ENCODE measurements around the gene FARS2. TPM values are rescaled to one million over a fixed set of nuclear protein-coding genes. Genes with fewer than 3 reads are reported as not detected.

Gene FARS2
- total RNA-seq, 4 donors from 2014 or later, result 2.6 to 21.9 (median 15.0) TPM

DNA sequence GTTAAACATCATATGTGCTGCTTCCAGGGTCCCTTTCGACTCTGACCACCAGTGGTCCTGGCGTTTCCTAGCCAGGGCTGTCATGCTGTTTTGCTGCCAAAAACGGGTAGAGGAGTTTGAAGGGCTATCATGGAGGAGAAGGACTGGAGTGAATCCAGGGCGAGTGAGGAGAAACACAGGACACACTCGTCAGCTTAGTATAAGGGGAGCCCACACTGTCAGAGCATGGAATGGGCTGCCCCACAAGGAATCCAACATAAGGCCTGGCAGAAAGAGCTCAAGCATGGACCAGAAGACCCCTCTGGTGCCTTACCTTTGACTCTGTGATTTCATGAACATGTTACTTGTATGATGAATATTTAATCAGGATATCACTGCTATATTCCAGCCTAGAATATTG is 498.3 kb downstream of the FARS2 start:
- H3K36me3 ChIP-seq, result no peaks in the 10 kb centered on the region
- H3K27me3 ChIP-seq, result no peaks in the 10 kb centered on the region
- H3K4me3 ChIP-seq, result no peak overlapping the region
- 85 to 86% methylated on average over 5 of the region's 5 CpGs for WGBS, 2 donors (ENCODE audit: low coverage in 1 of 2)
- in situ Hi-C loops (cut with MboI; ENCODE audit: low pct_ligation_motif_present in 1 of 4, low pct_unique_long_range_greater_than_20kb in 1 of 4, low sequenced_read_pairs in 3 of 4), result no loop called here
- DNase-seq, result no peak
- no peak overlapping the region for H3K27ac ChIP-seq
- intact Hi-C loops (cut with DNase I; ENCODE audit: low total_unique reads), result no loop called here
- H3K9me3 ChIP-seq, result peaks cover 0 to 5% of the 10 kb centered on the region in 2 donors
- TF ChIP-seq EP300 (IDR thresholded peaks at IDR 0.05; ENCODE audit: low read depth) (no peak), POLR2AphosphoS5 (IDR thresholded peaks at IDR 0.05) (no peak), POLR2A (IDR thresholded peaks at IDR 0.05) (no peak)
- TF ChIP-seq, protein P1, sequence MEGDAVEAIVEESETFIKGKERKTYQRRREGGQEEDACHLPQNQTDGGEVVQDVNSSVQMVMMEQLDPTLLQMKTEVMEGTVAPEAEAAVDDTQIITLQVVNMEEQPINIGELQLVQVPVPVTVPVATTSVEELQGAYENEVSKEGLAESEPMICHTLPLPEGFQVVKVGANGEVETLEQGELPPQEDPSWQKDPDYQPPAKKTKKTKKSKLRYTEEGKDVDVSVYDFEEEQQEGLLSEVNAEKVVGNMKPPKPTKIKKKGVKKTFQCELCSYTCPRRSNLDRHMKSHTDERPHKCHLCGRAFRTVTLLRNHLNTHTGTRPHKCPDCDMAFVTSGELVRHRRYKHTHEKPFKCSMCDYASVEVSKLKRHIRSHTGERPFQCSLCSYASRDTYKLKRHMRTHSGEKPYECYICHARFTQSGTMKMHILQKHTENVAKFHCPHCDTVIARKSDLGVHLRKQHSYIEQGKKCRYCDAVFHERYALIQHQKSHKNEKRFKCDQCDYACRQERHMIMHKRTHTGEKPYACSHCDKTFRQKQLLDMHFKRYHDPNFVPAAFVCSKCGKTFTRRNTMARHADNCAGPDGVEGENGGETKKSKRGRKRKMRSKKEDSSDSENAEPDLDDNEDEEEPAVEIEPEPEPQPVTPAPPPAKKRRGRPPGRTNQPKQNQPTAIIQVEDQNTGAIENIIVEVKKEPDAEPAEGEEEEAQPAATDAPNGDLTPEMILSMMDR (IDR thresholded peaks at IDR 0.05), result no peak
- H3K4me1 ChIP-seq, result no peaks in the 10 kb centered on the region

DNA sequence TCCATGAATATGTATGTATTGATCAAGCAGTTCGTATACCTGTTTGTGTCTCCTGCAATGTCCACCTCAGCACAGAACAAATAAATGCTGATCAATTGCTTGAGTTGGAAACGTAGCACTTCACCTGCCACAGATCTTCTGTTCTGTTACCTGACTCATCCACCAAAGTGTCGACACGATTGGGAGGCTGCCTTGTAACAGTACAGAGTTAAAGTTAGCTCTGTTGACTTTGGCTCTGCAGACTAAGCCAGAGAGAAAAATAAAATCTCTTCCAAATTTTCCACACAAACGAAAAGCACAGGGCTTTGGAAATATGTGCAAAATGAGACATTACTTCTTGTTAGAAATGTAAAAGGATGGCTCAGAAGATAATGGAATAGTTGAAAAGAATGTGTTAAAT is 500.1 kb downstream of the FARS2 start:
- in situ Hi-C loops (cut with MboI; ENCODE audit: low pct_ligation_motif_present in 1 of 4, low pct_unique_long_range_greater_than_20kb in 1 of 4, low sequenced_read_pairs in 3 of 4) (no loop called here), intact Hi-C loops (cut with DNase I; ENCODE audit: low total_unique reads) (no loop called here)

DNA sequence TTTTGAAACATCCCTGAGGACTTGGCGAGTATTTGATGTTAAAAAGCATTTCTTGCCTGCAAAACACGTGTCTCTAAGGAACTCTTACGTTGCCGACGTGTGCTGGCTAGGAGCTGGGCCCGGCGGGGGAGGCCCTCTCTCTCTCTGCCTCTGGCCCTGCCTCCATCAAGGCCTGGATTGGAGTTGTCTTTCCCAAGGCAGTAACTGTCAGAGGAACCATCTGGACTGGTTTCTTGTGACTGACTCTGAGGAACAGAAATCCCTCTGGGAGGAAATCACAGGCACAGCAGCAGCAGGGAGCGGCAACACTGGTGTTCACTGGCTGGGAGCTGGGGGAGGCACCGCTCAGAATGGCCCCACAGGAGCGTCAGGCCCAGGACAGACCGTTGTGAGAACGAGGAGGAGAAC is 501.3 kb downstream of the FARS2 start:
- TF ChIP-seq POLR2A (IDR thresholded peaks at IDR 0.05) (no peak), EP300 (IDR thresholded peaks at IDR 0.05; ENCODE audit: low read depth) (no peak), POLR2AphosphoS5 (IDR thresholded peaks at IDR 0.05) (no peak)
- TF ChIP-seq, protein P1 (IDR thresholded peaks at IDR 0.05), result no peak
- DNase-seq, result no peak
- in situ Hi-C loops (cut with MboI; ENCODE audit: low pct_ligation_motif_present in 1 of 4, low pct_unique_long_range_greater_than_20kb in 1 of 4, low sequenced_read_pairs in 3 of 4), result no loop called here
- intact Hi-C loops (cut with DNase I; ENCODE audit: low total_unique reads), result no loop called here
- Histone ChIP-seq H3K36me3 (no peaks in the 10 kb centered on the region), H3K4me1 (no peaks in the 10 kb centered on the region), H3K9me3 (no peaks in the 10 kb centered on the region), H3K4me3 (no peak overlapping the region), H3K27ac (no peak overlapping the region), H3K27me3 (no peaks in the 10 kb centered on the region)
- 87 to 100% methylated on average over 5 to 12 of the region's 12 CpGs for WGBS, 2 donors (ENCODE audit: low coverage in 1 of 2)

More for the DNA sequence above, 500.1 kb downstream of the FARS2 start:
- WGBS, 2 donors (ENCODE audit: low coverage in 1 of 2), result 83 to 84% methylated on average over 2 to 5 of the region's 5 CpGs
- no peaks in the 10 kb centered on the region for H3K27me3 ChIP-seq
- no peak overlapping the region for H3K4me3 ChIP-seq
- no peaks in the 10 kb centered on the region for H3K4me1 ChIP-seq
- H3K9me3 ChIP-seq, result no peaks in the 10 kb centered on the region
- no peaks in the 10 kb centered on the region for H3K36me3 ChIP-seq
- no peak for DNase-seq
- H3K27ac ChIP-seq, result no peak overlapping the region
- no peak for TF ChIP-seq POLR2AphosphoS5 (IDR thresholded peaks at IDR 0.05)

DNA sequence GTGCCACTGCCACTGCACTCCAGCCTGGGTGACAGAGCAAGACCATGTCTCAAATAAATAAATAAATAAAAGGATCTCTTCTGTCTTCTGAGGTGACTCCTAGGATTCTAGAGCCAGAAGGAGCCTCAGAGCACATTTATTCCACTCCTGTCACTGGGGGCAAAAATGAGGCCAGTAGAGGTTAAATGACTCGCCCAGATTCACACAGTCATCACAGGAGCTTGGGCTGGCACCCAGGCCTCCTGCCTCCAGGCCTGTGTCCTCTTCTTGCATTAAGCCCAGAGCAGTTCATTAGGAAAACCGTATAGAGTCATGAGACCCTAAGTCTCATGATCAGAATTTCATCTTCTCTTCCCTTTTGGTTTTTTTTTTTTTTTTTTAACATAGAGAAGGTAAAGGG is 502.1 kb downstream of the FARS2 start:
- Histone ChIP-seq H3K9me3 (no peaks in the 10 kb centered on the region), H3K36me3 (no peaks in the 10 kb centered on the region), H3K4me3 (no peak overlapping the region), H3K4me1 (no peaks in the 10 kb centered on the region), H3K27ac (no peak overlapping the region), H3K27me3 (no peaks in the 10 kb centered on the region)
- no peak for TF ChIP-seq POLR2A (IDR thresholded peaks at IDR 0.05)
- TF ChIP-seq POLR2AphosphoS5 (IDR thresholded peaks at IDR 0.05), result no peak
- TF ChIP-seq EP300 (IDR thresholded peaks at IDR 0.05; ENCODE audit: low read depth), result no peak
- TF ChIP-seq, protein P1 (IDR thresholded peaks at IDR 0.05), result no peak
- no peak for DNase-seq
- in situ Hi-C loops (cut with MboI; ENCODE audit: low pct_ligation_motif_present in 1 of 4, low pct_unique_long_range_greater_than_20kb in 1 of 4, low sequenced_read_pairs in 3 of 4) (no loop called here), intact Hi-C loops (cut with DNase I; ENCODE audit: low total_unique reads) (no loop called here)
- 89% methylated on average over 2 of the region's 2 CpGs; no CpG with 5 or more reads in 1 of the 2 donors for WGBS, 2 donors (ENCODE audit: low coverage in 1 of 2)

DNA sequence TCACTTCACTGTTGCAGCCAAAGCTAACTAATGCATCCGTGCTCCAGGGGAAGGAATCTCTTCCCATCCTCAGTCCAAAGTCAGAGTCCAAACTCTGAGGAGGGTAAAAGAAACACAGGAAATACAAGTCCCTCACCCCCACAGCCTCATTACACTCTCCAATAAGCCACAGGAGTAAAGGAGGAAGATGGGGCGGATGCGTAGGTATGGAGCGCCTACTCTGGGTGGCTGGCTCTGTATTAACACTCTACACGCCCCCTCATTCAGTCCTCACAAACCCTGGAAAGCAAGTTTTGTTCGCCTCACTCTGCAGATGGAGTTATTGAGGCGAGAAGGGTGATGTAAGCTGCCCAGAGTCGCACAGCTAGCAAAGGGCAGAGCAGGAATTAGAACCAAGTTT is 502.6 kb downstream of the FARS2 start:
- Histone ChIP-seq H3K4me3 (no peak overlapping the region), H3K9me3 (no peaks in the 10 kb centered on the region), H3K36me3 (no peaks in the 10 kb centered on the region), H3K27me3 (no peaks in the 10 kb centered on the region), H3K27ac (no peak overlapping the region), H3K4me1 (no peaks in the 10 kb centered on the region)
- in situ Hi-C loops (cut with MboI; ENCODE audit: low pct_ligation_motif_present in 1 of 4, low pct_unique_long_range_greater_than_20kb in 1 of 4, low sequenced_read_pairs in 3 of 4), result no loop called here
- WGBS, 2 donors (ENCODE audit: low coverage in 1 of 2), result 77% methylated on average over 8 of the region's 8 CpGs; no CpG with 5 or more reads in 1 of the 2 donors
- TF ChIP-seq POLR2A (IDR thresholded peaks at IDR 0.05) (no peak), EP300 (IDR thresholded peaks at IDR 0.05; ENCODE audit: low read depth) (no peak), POLR2AphosphoS5 (IDR thresholded peaks at IDR 0.05) (no peak)
- TF ChIP-seq, protein P1 (IDR thresholded peaks at IDR 0.05), result no peak
- DNase-seq, result no peak
- intact Hi-C loops (cut with DNase I; ENCODE audit: low total_unique reads), result no loop called here

Measured in transverse colon (tissue), 4 donors.